Thymus (tissue), 11 donors: ENCODE data around the gene LIPM. TPM values are rescaled to one million over a fixed set of nuclear protein-coding genes. Genes with fewer than 3 reads are reported as not detected.
A peak's percentile ranks its signal among the peaks of the same experiment; 100 is the strongest.

Experiments
- DNase-seq, 9 donors: peaks; one replicate each; pipeline ENCODE4 v3.0.0-alpha.2; 2013; ENCODE audit warnings: low spot score in 9 of 9, low read depth in 6 of 9, missing footprints in 1 of 9
- H3K27ac ChIP-seq, 2 donors: one replicate each; pipeline ENCODE4 v1.5.1; 2013; ENCODE audit warnings: control low read depth in 1 of 2, low read depth in 1 of 2, low read length in 1 of 2, mild to moderate bottlenecking in 1 of 2, moderate library complexity in 1 of 2
- H3K27me3 ChIP-seq, 2 donors: one replicate each; pipeline ENCODE4 v1.5.1; 2013; ENCODE audit warnings: low read length in 1 of 2; ENCODE audit not compliant: control insufficient read depth in 2 of 2, insufficient read depth in 1 of 2
- H3K36me3 ChIP-seq, 2 donors: one replicate each; pipeline ENCODE4 v1.5.1; 2013; ENCODE audit warnings: low read length in 1 of 2, mild to moderate bottlenecking in 1 of 2, moderate library complexity in 1 of 2; ENCODE audit not compliant: control insufficient read depth in 2 of 2, insufficient read depth in 2 of 2
- H3K4me1 ChIP-seq, 2 donors: one replicate each; pipeline ENCODE4 v1.5.1; 2013; ENCODE audit warnings: low read length in 2 of 2; ENCODE audit not compliant: control insufficient read depth in 2 of 2, insufficient read depth in 2 of 2
- H3K4me3 ChIP-seq, 2 donors: one replicate each; pipeline ENCODE4 v1.5.1; 2013; ENCODE audit warnings: low read length in 2 of 2, control low read depth in 1 of 2, mild to moderate bottlenecking in 1 of 2
- H3K9me3 ChIP-seq, 2 donors: one replicate each; pipeline ENCODE4 v1.5.1; 2013; ENCODE audit warnings: low read length in 1 of 2, mild to moderate bottlenecking in 1 of 2; ENCODE audit not compliant: control insufficient read depth in 2 of 2, insufficient read depth in 1 of 2
- WGBS: extraction: QIAGEN DNeasy Blood & Tissue Kit; methylation state at CpG from one replicate; pipeline ENCODE4 v1.1.7; 2013; 5-methylcytosine and 5-hydroxymethylcytosine counted together
- polyA plus RNA-seq: library from polyadenylated mRNA; stranded (reverse); fragments of 200-250 nt; gene quantifications from one replicate; pipeline ENCODE4 v1.2.3, GENCODE V29; 2013
- total RNA-seq: library from RNA; stranded (reverse); fragments of 120-200 nt; gene quantifications from one replicate; pipeline ENCODE4 v1.2.4, GENCODE V29; 2013
- donor health status: healthy.

LIPM gene
- total and polyA plus RNA-seq, 2 donors, result 0.57 TPM; not detected in 1

DNA sequence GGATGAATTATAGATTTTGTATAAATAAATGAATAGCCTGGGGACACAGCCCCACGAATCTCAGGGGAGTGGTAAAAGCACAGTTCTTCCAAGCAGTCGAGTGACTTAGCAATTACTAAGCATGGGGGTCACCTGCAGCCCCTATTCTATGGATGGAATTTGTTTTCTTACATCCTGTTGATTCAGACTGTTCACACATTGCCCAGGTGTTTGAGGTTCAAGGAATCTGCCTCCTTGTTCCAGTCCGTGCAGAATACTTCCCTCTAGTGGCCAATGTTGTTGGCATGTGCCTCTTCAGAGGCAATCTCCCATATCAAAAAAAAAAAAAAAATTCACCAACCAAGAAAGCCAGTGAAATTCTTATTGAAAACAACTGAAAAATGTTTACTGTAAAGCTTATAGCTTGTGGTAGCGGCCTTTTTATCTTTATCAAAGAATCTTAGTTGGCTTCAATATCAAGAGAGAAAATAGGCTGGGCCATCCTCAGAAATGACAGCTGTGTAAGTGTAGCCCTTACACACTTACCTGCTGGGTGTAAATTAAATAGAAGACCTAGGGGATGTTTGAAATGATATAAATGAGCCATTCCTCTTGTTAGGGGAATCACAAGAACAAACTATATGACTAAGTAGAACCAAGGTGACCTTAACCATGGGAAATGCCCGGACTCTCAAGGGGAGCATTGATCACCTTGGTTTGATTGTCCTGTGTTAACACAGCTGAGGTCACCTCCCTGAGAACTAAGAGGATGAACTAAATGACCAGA lies 7.8 kb downstream of the LIPM start:
- Histone ChIP-seq H3K27ac (peak overlapping the region in 1 of 2 donors; percentile 59), H3K9me3 (no peaks in the 10 kb centered on the region), H3K27me3 (no peaks in the 10 kb centered on the region), H3K4me1 (peaks cover 9 to 14% of the 10 kb centered on the region in 2 donors), H3K36me3 (no peaks in the 10 kb centered on the region), H3K4me3 (no peak overlapping the region)
- WGBS, result 49% methylated on average over 5 of the region's 5 CpGs
- peak in 8 of 9 donors; percentile 44 to 84 (median 62) for DNase-seq

DNA sequence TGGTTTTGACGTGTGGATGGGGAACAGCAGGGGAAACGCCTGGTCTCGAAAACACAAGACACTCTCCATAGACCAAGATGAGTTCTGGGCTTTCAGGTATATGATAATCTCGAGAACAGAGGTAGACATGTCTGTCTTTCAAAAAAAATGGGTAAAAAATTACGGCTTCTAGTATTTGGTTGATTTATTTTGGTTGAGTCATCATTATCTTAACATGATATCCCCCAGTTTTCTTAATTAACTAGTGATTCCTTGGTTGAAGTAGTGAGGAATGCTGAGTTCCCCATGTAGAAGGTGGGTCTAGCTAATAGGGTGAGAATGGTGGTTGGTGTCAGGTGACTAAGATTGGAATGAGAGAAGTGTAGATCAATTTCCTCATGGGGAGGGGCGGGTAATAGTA lies 10.7 kb downstream of the LIPM start:
- WGBS, result 97% methylated on average over 6 of the region's 6 CpGs
- Histone ChIP-seq H3K4me3 (no peak overlapping the region), H3K4me1 (peaks cover 9 to 18% of the 10 kb centered on the region in 2 donors), H3K9me3 (no peaks in the 10 kb centered on the region), H3K36me3 (no peaks in the 10 kb centered on the region), H3K27ac (no peak overlapping the region), H3K27me3 (no peaks in the 10 kb centered on the region)
- no peak for DNase-seq

DNA sequence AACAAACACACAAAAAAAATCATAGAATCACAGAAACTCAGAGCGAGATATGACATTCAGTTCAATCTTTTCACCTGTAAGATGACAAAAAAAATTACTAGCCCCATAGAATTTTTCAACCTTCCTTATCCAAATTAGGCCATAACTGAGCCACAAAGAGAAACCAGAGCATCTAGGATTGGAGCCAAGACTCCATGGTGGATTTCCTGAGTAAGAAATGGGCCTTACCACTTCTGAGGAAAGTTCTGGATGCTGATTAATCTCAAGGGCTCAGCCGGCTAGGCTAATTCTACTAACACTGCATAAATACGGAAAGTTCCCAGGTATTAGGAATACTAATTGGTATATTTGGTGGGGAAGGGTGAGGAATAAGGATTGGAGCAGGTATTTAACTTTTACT lies 16.8 kb downstream of the LIPM start:
- DNase-seq, result no peak
- no peak overlapping the region for H3K4me3 ChIP-seq
- H3K27ac ChIP-seq, result no peak overlapping the region
- no peaks in the 10 kb centered on the region for H3K27me3 ChIP-seq
- peaks cover 0 to 4% of the 10 kb centered on the region in 2 donors for H3K4me1 ChIP-seq
- no peaks in the 10 kb centered on the region for H3K36me3 ChIP-seq
- WGBS, result 94% methylated on average over 3 of the region's 3 CpGs
- H3K9me3 ChIP-seq, result no peaks in the 10 kb centered on the region

DNA sequence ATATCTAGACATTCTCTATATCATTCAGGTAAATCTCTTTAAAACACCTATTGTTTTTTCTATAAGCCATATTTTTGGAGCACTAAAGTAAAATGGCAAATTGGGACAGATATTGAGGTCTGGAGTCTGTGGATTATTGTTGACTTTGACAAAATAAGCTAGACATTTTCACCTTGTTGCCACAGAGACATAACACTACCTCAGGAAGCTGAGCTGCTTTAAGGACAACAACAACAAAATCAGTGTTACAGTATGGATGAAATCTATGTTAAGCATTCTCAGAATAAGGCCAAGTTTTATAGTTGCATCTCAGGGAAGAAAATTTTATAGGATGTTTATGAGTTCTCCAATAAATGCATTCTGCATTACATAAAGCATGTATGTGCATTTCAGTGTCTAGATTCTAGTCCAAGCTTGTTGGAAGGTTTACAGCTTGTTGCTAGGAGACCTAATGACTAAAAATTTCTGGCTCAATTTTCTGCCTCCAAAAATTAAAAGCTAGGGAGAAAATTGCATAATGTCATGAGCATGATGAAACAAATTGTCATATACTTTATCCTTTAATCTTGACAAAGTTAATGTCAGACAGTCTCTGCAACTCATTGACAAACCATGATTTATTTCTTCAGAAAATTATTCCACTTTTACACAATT lies 18.3 kb downstream of the LIPM start:
- no peaks in the 10 kb centered on the region for H3K27me3 ChIP-seq
- H3K27ac ChIP-seq, result no peak overlapping the region
- peaks cover 3 to 13% of the 10 kb centered on the region in 2 donors for H3K4me1 ChIP-seq
- no peak overlapping the region for H3K4me3 ChIP-seq
- DNase-seq, result no peak
- no peaks in the 10 kb centered on the region for H3K9me3 ChIP-seq
- H3K36me3 ChIP-seq, result no peaks in the 10 kb centered on the region

- Histone ChIP-seq H3K27me3 (no peaks in the 10 kb centered on the region), H3K27ac (peak overlapping the region; percentile 53 to 92), H3K36me3 (no peaks in the 10 kb centered on the region), H3K4me3 (no peak overlapping the region), H3K9me3 (no peaks in the 10 kb centered on the region), H3K4me1 (peaks cover 5 to 32% of the 10 kb centered on the region in 2 donors)
- peak in 2 of 9 donors; percentile 31 to 56 for DNase-seq
- WGBS, result 91% methylated on average over 4 of the region's 4 CpGs
These were observed 23.9 kb downstream of the LIPM start for GRCh38 chr10:88826388-88826787.

DNA sequence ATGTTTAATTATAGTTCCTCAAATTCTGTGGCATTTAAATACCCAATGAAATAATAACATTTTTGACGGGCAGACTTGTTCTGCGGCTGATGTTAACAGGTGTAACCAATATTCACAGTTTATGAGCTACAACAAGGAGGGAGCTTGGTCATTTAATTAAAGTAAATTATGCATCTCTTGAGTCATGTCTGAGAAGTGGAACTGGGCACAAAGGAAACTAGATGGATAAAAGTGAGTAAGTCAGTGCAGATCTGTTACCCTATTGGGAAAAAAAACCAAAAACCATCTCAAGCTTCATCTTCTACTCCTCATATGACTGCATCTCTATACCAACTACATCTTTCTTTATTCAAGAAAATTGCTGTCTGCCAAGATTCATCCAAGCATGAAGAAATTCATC lies 25.1 kb downstream of the LIPM start:
- no peak overlapping the region for H3K27ac ChIP-seq
- H3K4me1 ChIP-seq, result peaks cover 5 to 36% of the 10 kb centered on the region in 2 donors
- H3K36me3 ChIP-seq, result no peaks in the 10 kb centered on the region
- no peak for DNase-seq
- 97% methylated on average over 2 of the region's 2 CpGs for WGBS
- no peaks in the 10 kb centered on the region for H3K27me3 ChIP-seq
- no peaks in the 10 kb centered on the region for H3K9me3 ChIP-seq
- no peak overlapping the region for H3K4me3 ChIP-seq

DNA sequence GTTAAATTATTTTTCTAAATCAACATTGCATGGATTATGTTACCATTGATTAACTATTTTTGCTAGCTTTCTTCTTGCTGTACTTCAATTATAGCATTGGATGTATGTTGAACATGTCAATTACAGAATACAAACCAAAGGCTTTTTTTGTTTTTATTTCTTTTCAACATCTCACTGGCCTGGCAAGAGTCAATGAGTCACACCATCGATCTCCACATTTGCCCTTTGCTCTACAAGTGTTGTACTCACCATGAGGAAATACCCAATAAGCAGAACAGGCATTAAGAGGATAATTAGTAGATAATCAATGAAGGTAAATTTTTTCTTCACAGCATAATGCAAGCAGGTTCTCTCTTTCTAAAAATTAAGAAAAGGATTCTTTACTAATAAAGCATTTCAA lies 25.8 kb downstream of the LIPM start:
- H3K27me3 ChIP-seq, result no peaks in the 10 kb centered on the region
- 95% methylated on average over 1 of the region's 1 CpG for WGBS
- DNase-seq, result no peak
- no peaks in the 10 kb centered on the region for H3K36me3 ChIP-seq
- H3K4me1 ChIP-seq, result peaks cover 5 to 36% of the 10 kb centered on the region in 2 donors
- no peaks in the 10 kb centered on the region for H3K9me3 ChIP-seq
- no peak overlapping the region for H3K27ac ChIP-seq
- H3K4me3 ChIP-seq, result no peak overlapping the region

DNA sequence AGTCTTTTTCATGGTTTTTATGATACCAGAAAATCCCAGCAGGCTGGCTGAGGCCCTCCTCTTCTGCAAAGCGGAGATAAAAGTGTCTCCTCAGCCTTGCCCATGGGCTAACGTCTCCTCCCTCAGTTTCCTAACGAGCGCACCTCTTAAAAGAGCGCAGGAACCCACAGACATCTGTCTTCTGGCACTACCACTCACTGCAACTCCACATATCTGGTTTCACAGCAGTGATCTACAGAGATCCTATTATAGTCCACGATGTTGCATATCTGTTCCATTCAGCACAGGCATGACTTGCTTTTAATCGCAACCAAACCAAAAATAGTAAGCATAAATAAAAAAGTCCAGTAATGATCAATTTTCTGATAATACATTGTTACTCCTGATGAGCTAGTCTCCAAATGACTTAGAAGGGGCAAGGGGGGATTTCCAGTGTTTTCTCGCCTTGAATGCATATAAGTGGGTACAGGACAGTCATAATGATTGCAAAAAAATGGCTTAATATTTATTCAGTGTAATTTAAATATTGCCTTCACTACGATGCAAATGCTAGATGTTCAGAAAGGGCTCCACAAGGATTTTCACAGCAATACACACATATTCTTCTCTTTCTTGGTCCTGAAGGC lies 28.2 kb downstream of the LIPM start:
- H3K4me3 ChIP-seq, result no peak overlapping the region
- DNase-seq, result peak in 2 of 9 donors; percentile 44 to 59
- H3K27ac ChIP-seq, result peak overlapping the region in 1 of 2 donors; percentile 20
- no peaks in the 10 kb centered on the region for H3K9me3 ChIP-seq
- H3K4me1 ChIP-seq, result peaks cover 2 to 31% of the 10 kb centered on the region in 2 donors
- H3K27me3 ChIP-seq, result no peaks in the 10 kb centered on the region
- 46% methylated on average over 9 of the region's 9 CpGs for WGBS
- H3K36me3 ChIP-seq, result no peaks in the 10 kb centered on the region

DNA sequence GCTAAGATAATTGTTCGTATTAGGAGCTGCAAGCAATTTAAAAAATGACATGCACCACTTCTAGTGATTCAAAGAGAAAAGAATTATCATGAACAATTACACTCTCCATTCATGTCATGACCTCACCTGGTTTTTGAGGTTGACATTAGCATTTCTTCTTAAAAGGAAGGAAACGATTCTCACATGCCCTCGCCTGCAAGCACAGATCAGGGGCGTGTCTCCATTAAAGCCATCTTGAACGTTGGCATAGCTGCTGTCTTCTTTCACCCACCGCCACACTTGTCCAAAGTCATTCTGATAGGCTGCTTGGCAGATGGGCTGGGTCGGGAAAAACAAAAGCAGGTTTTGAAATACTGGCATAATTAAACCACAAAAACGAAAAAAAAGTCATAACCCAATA lies 29.2 kb downstream of the LIPM start:
- DNase-seq, result peak in 2 of 9 donors; percentile 38 to 63
- WGBS, result 72% methylated on average over 8 of the region's 8 CpGs
- peaks cover 2 to 21% of the 10 kb centered on the region in 2 donors for H3K4me1 ChIP-seq
- H3K9me3 ChIP-seq, result no peaks in the 10 kb centered on the region
- H3K27me3 ChIP-seq, result no peaks in the 10 kb centered on the region
- H3K4me3 ChIP-seq, result no peak overlapping the region
- no peaks in the 10 kb centered on the region for H3K36me3 ChIP-seq
- no peak overlapping the region for H3K27ac ChIP-seq
